NCI-H345 treated with DMSO at 0.1 percent for 48 hours (cell line): Measurements from ENCODE around the gene SLX9.
"Not testable (repeated sequence)": the region's sequence is repeated elsewhere in the genome, so short reads cannot be mapped to it uniquely, and the experiment has no call there.

Experiments
- DNase-seq: peaks from one replicate; lab custom pipeline; 2025; ENCODE audit not compliant: unreplicated experiment; lab: John Stamatoyannopoulos, UW

SLX9 gene

DNA sequence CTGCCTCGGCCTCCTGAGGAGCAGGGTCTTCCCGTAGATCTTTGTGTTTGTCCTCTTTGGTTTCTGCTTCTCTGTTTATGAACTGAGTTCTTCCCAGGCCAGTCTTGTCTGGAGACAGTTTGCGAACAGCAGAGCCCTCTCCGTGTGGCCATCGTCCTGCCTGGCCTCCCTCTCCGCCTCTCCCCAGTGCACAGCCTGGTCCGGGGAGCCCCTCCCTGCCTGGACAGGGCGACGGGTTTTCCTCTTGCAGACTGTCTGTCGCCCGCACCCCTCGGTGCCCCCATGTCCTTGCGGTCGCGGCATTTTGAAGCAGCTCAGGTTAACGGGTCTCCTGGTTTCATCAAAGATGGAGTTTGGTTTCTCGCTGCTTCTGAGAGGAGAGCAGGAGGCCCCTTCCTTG lies 34.8 kb downstream of the SLX9 start:
- no peak for DNase-seq

DNA sequence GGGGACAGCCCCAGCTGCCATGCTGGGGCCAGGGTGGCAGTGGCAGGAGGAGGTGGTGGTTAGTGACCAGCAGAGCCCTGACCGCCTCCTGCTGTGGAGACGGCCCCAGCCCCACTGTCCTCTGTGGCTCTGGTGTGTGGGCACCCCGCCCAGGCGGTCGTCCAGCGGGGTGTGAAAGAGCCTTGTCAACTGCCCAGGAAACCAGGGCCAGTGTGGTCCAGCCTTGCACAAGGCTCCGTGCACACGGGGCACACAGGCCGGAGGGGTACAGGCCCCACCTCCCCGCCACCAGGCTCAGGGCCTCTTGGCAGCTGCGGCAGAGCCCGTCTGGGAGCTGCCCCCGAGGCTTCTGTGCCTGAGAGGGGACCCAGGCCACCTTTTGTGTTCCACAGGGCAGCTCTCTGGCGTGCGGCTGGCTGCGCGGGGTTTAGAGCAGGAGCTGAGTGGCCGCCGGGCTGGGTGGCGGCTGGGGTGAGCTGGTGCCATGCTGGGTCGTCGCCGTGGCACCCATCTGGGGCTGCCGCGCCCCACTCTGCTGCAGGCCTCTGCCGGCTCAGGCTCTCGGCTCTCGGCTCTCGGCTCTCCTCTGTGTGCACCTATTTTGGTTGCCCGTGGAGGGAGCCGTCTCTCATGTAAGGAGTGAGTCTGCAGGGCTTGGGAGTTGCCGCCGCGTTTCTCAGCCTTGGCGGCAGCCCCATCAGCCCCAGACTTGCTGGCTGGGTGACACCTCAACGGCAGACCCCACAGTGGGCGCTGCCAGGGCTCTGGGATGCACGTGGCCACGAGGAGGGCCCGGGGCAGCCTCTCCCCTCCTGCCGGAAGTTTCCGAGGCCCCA lies 36.1 kb downstream of the SLX9 start:
- DNase-seq = no peak

GRCh38 chr21:44976556-44977393 lies 36.9 kb downstream of the SLX9 start:
- DNase-seq = not testable (repeated sequence)

GRCh38 chr21:44977616-44978340 lies 37.9 kb downstream of the SLX9 start:
- DNase-seq = no peak

- no peak for DNase-seq
These were observed 40.1 kb downstream of the SLX9 start for GRCh38 chr21:44979687-44980561.

GRCh38 chr21:44980562-44981489 lies 41.0 kb downstream of the SLX9 start:
- DNase-seq = no peak

DNA sequence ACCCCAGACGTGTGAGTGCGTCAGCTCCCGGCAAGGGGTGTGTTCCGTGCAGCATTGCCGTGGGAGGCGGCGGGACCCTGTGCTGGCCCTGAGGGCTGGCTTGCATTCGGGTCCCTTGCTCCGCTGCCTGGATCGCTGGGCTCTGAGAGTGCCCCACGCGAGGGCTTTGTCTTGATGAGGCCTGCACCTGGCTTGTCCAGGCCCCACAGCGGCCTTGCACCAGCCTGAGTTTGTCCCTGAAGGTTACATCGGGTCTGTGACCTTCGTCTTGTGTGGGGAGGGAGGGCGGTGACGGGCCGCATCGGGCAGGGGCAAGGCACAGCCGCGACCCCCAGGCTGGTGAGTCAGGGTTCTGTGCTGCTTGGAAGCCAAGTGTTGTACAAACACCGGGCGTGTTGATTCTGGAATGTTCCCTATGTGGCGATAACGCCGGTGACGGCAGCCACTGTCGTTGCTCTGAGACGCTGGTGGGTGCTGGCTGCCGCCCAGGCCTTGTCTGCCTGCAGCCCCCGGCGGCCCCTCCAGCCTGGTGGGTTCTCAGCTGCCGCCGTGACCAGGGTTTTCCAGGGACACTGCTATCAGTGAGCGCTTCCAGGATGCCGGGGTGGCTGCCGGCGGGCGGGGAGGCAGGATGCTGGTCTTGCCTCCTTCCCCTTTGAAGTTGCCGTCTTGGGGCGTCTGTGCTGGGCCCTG lies 42.9 kb downstream of the SLX9 start:
- DNase-seq = no peak

DNA sequence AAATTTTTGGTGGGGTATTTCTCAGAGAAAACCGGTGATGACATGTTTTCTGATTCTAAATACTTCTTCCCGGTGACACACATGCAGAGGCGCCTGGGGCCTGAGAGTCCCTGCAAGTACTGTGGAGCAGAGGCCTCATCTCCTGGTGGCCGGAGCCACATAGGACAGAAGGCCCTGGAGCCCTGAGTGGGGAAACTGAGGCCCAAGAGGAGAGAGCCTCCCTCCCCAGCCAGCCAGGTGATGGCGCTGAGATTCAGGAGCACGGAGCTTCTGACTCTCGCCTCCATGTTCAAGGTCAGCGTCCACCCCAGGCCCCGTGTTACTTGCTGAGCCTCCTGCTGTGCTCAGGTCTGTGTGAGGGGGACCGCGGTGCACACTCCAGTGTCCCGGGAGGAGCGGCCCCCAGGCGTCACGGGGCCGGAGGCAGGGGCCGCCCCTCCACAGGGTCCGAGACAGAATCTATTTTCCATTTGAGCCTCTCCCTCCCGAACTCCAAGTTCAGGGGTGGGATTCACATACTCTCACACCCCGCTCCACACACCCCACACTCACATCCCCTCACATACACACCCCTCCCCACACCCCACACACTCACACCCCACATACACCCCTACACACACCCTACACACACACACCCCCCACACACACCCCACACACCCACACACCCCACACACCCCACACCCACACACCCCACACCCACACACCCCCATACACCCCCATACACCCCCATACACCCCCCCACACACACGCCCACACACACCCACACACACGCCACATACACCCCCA lies 43.8 kb downstream of the SLX9 start:
- DNase-seq = no peak

DNA sequence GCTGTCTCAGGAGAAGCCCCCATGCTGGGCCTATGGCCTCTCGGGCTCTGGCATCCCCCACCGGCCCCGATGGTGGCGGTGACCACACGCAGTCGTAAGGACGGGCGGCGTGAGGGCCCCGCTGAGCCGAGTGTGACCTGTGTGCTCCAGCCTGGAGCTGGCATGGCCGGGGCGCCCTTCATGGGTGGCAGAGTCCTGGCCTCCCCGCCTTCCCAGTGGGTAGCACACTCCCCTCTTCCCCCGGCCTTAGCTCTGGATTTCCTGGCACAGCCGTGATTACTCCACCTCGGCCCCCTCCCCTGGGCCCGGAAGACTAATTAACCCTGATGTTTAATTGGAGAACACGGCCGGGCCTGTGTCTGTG lies 44.6 kb downstream of the SLX9 start:
- no peak for DNase-seq

GRCh38 chr21:44984792-44985440 lies 45.1 kb downstream of the SLX9 start:
- DNase-seq = no peak

DNA sequence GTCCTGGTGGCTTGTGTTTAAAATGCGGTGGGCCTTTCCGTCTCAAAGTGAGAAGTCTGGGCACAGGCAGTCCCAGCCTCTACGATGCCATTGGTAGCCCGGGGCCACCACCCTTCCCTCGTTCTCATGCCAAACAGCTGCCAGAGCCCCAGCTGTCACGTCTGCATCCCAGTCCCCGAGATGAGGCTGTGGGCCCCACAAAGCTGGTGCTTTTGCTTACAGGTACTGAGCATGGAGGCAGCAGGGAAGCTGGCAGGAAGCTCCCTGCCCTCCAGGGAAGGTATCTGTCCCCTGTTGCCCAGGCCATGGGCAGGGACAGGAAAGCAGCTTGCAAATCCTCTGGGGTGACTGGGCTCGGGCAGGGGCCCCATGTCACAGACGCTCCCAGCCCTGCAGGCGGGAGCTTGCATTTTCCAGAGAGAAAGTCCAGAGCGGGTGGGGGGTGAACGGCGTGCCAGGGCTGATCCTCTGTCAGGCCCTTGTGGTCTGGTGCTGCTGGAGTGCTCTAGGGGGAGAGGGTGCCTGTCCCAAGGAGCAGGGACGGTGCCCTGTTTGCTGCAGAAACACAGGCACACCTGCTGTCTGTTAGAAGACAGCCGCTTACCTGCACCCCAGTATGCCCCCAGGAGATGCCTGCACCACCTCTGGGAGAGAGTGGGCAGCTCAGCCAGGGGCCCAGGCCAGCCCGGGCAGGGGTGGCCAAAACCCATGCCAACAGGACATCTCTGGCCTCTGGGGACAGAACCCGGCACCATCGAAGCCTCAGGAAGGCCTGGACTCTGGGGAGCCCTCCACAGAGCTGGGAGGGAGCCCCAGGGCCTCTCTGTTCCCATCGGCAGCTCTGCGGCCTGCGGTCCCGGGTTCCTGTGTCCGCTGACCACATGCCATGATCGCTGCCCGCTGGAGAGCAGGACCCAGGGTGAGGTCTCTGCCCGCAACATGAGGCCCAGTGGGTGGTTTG lies 45.9 kb downstream of the SLX9 start:
- DNase-seq = no peak

DNA sequence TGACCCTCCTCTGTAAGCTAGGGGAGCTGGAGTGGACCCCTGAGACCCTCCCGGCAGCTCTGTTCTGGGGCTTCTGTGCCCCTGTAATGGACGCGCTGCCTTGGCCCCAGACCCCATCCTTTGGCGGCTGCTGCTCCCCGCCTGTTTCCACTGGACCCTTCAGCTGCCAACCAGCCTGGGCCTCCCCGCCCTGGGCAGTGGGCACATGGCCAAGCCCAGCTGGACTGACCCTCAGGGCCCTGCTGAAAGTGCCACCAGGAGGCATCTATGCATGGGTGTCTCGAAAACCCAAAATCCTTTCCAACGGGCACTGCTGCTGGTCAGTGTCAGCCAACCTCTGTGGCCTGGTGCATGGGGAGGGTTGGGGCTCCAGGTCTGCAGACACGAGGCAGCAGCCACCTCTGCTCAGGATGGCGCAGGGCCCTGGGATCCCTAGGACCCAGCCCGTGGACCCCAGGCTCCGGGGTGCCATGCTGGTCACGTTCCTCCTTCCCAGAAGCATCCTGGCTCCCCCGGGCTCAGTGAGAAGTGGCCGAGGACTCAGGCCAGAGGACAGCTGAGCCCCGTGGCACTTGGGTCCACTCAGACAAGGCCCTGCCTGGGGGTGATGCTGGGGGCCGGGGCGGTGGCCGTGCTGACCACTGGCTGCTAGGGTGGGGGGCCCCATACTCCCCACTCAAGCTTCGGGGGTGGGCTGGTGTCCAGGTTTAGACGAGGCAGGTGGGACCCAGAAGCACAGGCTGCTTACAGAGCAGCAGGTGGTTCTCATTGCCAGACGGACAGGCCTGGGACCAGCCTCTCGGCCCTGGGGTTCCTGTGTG lies 46.9 kb downstream of the SLX9 start:
- no peak for DNase-seq

- DNase-seq = no peak
These were observed 47.6 kb downstream of the SLX9 start for GRCh38 chr21:44987301-44987885.

DNA sequence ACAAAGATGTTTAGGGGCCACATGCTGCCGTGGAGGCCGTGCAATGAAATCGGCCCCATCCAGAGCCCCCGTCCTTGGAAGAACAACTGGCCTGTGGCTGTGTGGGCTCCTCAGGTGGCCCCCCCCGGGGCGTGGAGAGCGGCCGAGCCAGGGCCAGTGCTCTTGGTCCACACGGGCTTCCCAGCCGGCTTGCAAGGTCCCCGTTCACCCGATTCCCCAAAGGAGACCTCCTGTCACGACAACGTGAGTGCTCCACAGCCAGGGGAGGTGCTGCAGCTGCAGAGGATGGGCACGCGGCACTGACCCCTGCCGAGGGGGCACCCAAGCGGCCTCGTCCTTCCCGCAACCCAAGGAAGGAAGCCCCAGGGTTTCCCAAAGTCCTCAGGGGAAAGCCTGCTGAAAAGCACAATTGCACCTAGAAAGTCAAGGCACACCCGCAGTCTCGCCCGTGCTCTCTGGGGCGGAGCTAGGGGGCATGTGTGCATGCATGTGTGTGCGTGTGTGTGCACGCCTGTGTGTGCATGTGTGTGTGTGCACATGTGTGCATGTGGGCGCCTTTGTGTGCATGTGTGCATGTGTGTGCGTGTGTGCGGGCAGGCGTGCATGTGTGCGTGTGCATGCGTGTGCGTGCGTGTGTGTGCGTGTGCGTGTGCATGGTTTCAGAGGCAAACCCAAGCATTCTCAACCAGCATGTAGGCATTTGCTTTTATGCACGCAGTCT lies 48.2 kb downstream of the SLX9 start:
- no peak for DNase-seq
